Activated T-helper 1 cell treated with anti-CD3 and anti-CD28 coated beads, Interleukin-12 subunit alpha, Interleukin-12 subunit beta, Interleukin-2, Interleukin-4 antibody, amounts not matched to agents 30 ng/mL and 10 ng/mL and 1 ng/mL, durations not matched to agents 14 hours and 24 hours and 36 hours (primary cell): ENCODE data around the gene DPH2. TPM values are rescaled to one million over a fixed set of nuclear protein-coding genes. Genes with fewer than 3 reads are reported as not detected.

ENCODE experiments used
- DNase-seq: peaks from one replicate; pipeline ENCODE4 v3.0.0; 2021; ENCODE audit warnings: low spot score
- H3K27ac Mint-ChIP-seq: one replicate; pipeline ENCODE4 v1.8.0; 2021; ENCODE audit warnings: mild to moderate bottlenecking, mixed read lengths
- H3K27me3 Mint-ChIP-seq: one replicate; pipeline ENCODE4 v1.8.0; 2022; ENCODE audit warnings: mild to moderate bottlenecking, moderate library complexity, mixed read lengths; ENCODE audit not compliant: insufficient read depth
- H3K36me3 Mint-ChIP-seq: one replicate; pipeline ENCODE4 v1.8.0; 2021; ENCODE audit warnings: low read depth, mixed read lengths
- H3K4me1 Mint-ChIP-seq: one replicate; pipeline ENCODE4 v1.8.0; 2021; ENCODE audit warnings: low read depth, mixed read lengths
- H3K4me3 Mint-ChIP-seq: one replicate; pipeline ENCODE4 v1.8.0; 2021; ENCODE audit warnings: mild to moderate bottlenecking, moderate library complexity, mixed read lengths
- H3K9me3 Mint-ChIP-seq: one replicate; pipeline ENCODE4 v1.8.0; 2021; ENCODE audit warnings: mixed read lengths
- intact Hi-C: fragments of 100-400 bp; cut with micrococcal nuclease; formaldehyde crosslinking; loops from one replicate; pipeline ENCODE4 v1.15.1; 2024
- total RNA-seq: library from RNA; stranded (reverse); gene quantifications from 2 replicates; pipeline ENCODE4 v1.2.3, GENCODE V29; 2022

Gene DPH2
- total RNA-seq, 1 donor from 2014 or later, result 74.8 TPM

DNA sequence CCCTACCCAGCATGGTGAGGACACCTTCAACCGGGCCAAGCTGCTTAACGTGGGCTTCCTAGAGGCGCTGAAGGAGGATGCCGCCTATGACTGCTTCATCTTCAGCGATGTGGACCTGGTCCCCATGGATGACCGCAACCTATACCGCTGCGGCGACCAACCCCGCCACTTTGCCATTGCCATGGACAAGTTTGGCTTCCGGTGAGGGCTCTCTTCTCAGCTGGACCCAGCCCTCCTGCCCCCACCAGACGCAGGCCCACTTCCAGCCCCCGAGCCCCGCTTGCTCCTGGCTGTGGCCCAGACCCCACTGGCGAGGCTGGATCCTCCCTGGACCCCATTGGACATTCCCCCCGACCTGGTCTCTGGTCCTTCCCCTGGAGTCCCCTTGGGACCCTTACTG lies 15.0 kb downstream of the DPH2 start:
- Mint-ChIP-seq H3K27ac (no peak overlapping the region), H3K9me3 (no peaks in the 10 kb centered on the region), H3K4me1 (peaks cover 10% of the 10 kb centered on the region), H3K36me3 (peaks cover 7% of the 10 kb centered on the region), H3K4me3 (no peak overlapping the region), H3K27me3 (no peaks in the 10 kb centered on the region)
- no peak for DNase-seq
- intact Hi-C loops, result no loop called here

DNA sequence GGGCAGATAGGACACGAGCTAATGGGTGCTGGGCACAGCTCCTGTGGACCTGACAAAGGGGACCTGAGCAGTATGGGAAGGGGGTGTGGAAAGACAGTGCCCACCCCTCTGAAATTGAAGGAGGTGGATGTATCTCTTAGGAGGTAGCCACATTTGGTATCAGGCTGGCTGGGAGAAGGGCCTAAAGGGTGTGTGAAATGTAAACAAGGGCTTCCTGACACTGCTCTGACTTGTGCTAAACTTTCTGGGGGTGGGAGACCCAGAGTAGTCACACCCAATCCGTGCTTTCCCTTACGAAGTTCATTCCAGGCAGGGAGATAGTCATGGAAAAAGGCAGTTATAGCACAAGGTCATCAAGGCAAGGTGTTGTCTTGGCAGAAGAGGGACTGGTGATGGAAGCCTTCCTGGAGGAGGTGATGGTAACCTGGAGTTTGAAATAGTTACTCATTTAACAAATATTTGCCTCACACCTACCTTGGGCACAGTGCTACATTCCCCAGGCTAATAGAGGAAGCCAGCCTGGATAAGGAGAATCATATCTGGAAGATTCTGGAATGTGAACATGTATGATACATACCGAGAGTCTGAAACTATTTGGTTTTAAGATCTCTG lies 16.3 kb downstream of the DPH2 start:
- H3K4me3 Mint-ChIP-seq, result no peak overlapping the region
- H3K36me3 Mint-ChIP-seq, result peaks cover 6% of the 10 kb centered on the region
- no peaks in the 10 kb centered on the region for H3K4me1 Mint-ChIP-seq
- H3K27me3 Mint-ChIP-seq, result no peaks in the 10 kb centered on the region
- no peaks in the 10 kb centered on the region for H3K9me3 Mint-ChIP-seq
- H3K27ac Mint-ChIP-seq, result no peak overlapping the region
- intact Hi-C loops, result no loop called here
- DNase-seq, result no peak

DNA sequence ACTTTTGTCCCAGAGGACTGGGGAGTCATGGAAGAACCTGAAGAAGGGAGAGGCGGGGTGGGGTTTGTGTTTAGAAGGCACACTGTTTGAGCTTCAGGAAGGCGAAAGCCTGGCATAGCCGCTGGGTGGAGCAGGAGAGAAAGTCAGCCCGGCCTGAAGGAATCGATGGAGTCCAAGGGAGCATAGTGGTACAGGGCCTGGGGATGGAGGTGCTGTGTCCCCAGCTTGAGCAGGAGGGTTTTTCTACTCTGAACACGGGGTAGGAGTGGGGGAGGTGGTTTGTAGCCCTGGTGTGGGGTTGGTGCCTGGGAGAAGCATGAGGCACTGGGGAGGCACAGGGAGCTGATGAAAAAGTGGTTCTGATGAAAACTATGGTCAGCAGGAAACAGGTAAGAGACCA lies 16.9 kb downstream of the DPH2 start:
- no peaks in the 10 kb centered on the region for H3K4me1 Mint-ChIP-seq
- intact Hi-C loops, result no loop called here
- no peaks in the 10 kb centered on the region for H3K27me3 Mint-ChIP-seq
- H3K36me3 Mint-ChIP-seq, result peaks cover 6% of the 10 kb centered on the region
- no peak overlapping the region for H3K27ac Mint-ChIP-seq
- DNase-seq, result no peak
- H3K4me3 Mint-ChIP-seq, result no peak overlapping the region
- no peaks in the 10 kb centered on the region for H3K9me3 Mint-ChIP-seq

DNA sequence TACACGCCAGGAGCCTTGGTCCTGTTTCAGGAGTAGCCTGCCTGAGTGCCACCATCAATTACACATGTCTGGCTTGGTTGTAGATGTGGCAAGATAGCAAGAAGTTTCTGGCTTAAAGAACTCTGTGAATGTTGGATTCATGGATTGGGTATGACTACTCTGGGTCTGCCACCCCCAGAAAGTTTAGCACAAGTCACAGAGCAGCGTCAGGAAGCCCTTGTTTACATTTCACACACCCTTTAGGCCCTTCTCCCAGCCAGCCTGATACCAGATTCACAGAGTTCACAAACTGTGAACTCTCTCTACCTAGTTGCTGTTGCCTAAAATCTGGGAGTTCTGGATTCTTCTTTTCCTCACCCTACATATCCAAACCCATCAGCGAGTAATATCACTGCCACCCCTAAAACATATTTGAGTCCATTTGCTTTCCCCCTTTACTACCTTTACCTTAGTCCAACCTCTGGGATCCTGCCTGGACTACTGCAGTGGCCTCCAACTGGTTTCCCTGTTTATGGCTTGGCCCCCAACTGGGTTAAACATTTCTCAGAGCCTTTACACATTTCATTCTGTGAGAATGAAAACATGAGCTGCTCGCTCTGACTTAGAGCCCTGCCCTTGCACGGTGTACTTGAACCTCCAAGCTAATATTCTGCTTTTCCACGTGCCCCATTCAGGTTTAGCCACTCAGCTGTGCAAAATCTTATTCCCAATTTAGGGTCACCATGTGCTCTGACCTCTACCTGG lies 17.5 kb downstream of the DPH2 start:
- no peak for DNase-seq
- Mint-ChIP-seq H3K9me3 (no peaks in the 10 kb centered on the region), H3K27ac (no peak overlapping the region), H3K4me3 (no peak overlapping the region), H3K4me1 (peaks cover 5% of the 10 kb centered on the region), H3K27me3 (no peaks in the 10 kb centered on the region), H3K36me3 (peaks cover 3% of the 10 kb centered on the region)
- intact Hi-C loops, result no loop called here

DNA sequence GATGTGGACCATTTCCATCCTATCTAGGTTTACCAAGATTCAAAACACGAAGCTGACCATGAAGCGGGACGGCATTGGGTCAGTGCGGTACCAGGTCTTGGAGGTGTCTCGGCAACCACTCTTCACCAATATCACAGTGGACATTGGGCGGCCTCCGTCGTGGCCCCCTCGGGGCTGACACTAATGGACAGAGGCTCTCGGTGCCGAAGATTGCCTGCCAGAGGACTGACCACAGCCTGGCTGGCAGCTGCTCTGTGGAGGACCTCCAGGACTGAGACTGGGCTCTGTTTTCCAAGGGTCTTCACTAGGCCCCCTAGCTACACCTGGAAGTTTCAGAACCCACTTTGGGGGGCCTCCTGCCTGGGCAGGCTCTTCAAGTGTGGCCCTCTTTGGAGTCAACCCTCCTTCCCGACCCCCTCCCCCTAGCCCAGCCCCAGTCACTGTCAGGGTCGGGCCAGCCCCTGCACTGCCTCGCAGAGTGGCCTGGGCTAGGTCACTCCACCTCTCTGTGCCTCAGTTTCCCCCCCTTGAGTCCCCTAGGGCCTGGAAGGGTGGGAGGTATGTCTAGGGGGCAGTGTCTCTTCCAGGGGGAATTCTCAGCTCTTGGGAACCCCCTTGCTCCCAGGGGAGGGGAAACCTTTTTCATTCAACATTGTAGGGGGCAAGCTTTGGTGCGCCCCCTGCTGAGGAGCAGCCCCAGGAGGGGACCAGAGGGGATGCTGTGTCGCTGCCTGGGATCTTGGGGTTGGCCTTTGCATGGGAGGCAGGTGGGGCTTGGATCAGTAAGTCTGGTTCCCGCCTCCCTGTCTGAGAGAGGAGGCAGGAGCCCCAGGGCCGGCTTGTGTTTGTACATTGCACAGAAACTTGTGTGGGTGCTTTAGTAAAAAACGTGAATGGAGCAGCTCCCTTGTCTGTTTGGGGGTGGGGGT lies 20.7 kb downstream of the DPH2 start:
- H3K9me3 Mint-ChIP-seq, result no peaks in the 10 kb centered on the region
- H3K36me3 Mint-ChIP-seq, result peaks cover 5% of the 10 kb centered on the region
- no peak overlapping the region for H3K27ac Mint-ChIP-seq
- H3K27me3 Mint-ChIP-seq, result no peaks in the 10 kb centered on the region
- intact Hi-C loops, result loop anchor here (1.0 kb wide), 4 partner anchors 16 to 283 kb away; partner anchors contain the start of genes ATP6V0B, IPO13 and ST3GAL3
- no peak for DNase-seq
- H3K4me1 Mint-ChIP-seq, result peaks cover 13% of the 10 kb centered on the region
- H3K4me3 Mint-ChIP-seq, result peak overlapping the region; percentile 91

DNA sequence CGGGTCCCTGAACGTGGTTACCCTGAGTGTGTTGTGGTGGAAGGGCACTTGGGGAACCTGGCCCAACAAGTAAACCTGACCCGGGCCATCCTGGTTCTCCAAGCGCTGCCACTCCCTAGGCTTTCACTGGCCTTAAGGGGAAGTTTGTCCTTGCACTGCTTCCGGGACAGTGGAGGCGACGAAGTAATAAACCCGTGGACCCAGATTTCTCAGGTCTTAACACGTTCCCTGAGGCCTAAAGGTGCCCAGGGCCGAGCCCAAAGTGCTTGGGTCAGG lies 21.3 kb downstream of the DPH2 start:
- DNase-seq, result no peak
- Mint-ChIP-seq H3K4me3 (peak overlapping the region; percentile 91), H3K36me3 (peaks cover 3% of the 10 kb centered on the region), H3K4me1 (peaks cover 13% of the 10 kb centered on the region), H3K27me3 (no peaks in the 10 kb centered on the region), H3K9me3 (no peaks in the 10 kb centered on the region), H3K27ac (peak overlapping the region; percentile 82)
- intact Hi-C loops, result loop anchor here (1.0 kb wide), 4 partner anchors 17 to 284 kb away; partner anchors contain the start of genes ATP6V0B, IPO13 and ST3GAL3

DNA sequence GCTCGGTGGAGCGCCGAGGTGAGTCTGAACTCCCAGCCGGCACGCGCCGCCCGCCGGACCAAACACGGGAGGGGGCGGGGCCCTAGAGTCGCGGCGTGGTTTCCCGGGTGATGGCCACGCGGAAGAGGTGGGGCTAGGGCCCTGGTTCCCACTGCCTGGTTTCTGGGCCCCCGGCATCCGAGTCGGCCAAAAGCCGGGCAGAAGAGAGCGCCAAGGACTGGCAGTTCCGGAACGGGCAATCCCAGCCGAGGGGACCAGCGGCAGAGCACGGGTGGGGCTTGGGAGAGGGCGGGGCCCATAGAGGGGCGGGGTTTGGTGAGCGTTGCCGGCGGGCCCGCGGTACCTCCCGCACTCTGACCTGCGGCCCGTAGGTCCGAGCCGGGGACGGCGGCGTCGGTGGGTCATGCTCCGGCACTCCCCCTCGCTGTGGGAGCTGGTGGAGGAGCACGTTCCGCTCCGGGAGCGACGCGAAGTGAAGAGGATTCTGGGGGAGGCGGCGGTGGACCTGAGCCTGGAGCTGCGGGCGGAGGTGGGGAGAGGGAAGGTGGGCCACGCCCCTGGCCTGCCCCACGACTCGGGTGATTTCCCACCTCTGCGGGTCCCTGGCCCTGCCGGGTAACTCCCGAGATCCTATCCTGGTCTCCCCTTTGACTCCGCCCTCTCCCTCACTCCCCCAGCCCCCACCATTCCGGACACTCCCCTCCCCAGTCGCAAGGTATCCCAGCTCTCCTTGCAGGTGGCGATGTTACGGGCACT lies 21.8 kb downstream of the DPH2 start, which contains the start of gene CCDC24:
Gene CCDC24, plus strand, starts transcription at position 124 of the 756 bp plus-strand sequence. Its CDS starts 280 bp downstream, at position 404.
- H3K27ac Mint-ChIP-seq, result peak within 1 kb of the TSS; percentile 82
- H3K4me1 Mint-ChIP-seq, result peaks cover 13% of the 10 kb centered on the region
- H3K27me3 Mint-ChIP-seq, result no peaks in the 10 kb centered on the region
- H3K9me3 Mint-ChIP-seq, result no peaks in the 10 kb centered on the region
- peak; percentile 74 for DNase-seq
- peaks cover 3% of the 10 kb centered on the region for H3K36me3 Mint-ChIP-seq
- peak within 1 kb of the TSS; percentile 91 for H3K4me3 Mint-ChIP-seq
- intact Hi-C loops, result loop anchor here (1.0 kb wide), 4 partner anchors 17 to 284 kb away; partner anchors contain the start of genes ATP6V0B, IPO13 and ST3GAL3

DNA sequence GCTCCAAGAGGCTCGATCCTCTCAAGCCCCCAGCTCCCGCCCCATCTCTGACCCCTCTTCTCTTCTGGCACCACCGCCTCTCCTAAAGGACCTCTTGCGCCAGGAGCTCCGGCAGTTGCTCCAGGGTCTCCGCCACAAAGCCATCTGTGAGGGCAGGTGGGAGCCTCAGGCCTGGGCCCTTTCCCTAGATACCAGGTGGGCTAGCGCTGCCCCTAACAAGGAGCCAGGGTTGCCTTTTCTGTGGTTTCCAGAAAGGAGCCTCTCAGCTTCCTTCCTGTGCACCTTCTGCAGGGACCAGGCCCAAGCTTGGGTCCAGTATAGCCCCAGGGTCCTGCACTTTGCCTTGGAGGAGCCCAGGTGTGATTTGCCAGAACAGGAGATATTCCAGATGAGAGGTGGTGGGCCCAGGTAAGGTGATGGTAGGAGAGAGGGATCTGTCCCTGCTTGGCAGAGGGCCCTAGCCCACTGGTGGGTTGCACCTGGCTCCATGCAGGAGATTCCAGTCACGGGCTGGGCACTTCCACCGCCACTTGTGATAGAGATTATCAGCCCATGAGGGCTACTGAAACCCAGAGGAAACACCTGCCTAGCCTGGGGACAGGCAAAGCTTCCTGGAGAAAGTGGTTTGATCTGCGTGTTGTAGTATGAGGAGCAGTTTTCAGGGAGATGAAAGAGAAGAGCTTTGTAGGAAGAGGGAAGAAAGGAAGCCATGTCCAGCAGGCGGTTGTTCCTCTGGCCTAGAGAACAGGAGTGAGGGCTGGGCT lies 22.6 kb downstream of the DPH2 start:
- peak overlapping the region; percentile 91 for H3K4me3 Mint-ChIP-seq
- H3K4me1 Mint-ChIP-seq, result peaks cover 13% of the 10 kb centered on the region
- peak overlapping the region; percentile 78 for H3K27ac Mint-ChIP-seq
- H3K27me3 Mint-ChIP-seq, result no peaks in the 10 kb centered on the region
- DNase-seq, result no peak
- intact Hi-C loops, result no loop called here
- peaks cover 3% of the 10 kb centered on the region for H3K36me3 Mint-ChIP-seq
- H3K9me3 Mint-ChIP-seq, result no peaks in the 10 kb centered on the region

DNA sequence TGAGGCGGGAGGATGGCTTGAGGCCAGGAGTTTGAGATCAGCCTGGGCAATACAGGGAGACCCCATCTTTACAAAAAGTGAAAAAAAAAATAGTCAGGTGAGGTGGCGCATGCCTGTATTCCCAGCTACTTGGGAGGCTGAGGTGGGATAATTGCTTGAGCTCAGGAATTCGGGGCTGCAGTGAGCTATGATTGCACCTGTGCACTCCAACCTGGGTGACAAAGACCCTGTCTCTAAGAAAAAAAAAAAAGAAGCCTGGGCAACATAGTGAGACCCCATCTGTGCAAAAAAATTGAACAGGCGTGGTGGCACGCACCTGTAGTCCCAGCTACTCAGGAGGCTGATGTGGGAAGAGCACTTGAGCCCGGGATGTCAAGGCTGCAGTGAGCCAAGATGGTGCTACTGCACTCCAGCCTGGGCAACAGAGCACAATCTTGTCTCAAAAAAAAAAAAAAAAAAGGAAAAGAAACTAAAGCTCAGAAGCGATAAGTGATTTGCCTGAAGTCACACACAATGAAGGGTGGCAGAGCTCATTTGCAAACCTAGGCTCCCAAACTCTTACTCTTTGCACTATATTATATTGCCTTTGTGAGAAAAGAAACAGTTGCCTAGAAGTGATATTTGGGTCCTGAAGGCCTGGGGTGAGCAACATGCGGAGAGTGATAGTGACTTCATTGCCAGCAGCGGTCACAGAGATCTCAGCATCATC lies 23.6 kb downstream of the DPH2 start:
- Mint-ChIP-seq H3K36me3 (peaks cover 3% of the 10 kb centered on the region), H3K27ac (no peak overlapping the region), H3K4me3 (peak overlapping the region; percentile 91), H3K9me3 (no peaks in the 10 kb centered on the region), H3K4me1 (peaks cover 13% of the 10 kb centered on the region), H3K27me3 (no peaks in the 10 kb centered on the region)
- DNase-seq, result no peak
- intact Hi-C loops, result no loop called here

DNA sequence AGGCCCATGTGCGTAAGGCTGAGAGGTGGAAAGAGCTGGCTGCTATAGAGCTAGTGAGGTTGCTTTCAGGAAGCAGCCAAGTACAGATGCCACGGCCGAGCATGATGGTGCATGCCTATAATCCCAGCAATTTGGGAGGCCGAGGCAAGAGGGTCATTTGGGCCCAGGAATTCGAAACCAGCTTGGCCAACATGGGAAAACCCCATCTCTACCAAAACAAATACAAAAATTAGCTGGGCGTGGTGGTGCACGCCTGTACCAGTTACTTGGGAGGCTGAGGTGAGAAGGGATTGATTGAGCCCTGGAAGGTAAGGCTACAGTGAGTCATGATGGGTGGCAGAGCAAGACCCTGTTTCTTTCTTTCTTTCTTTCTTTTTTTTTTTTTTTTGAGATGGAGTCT lies 24.3 kb downstream of the DPH2 start:
- intact Hi-C loops, result no loop called here
- H3K4me1 Mint-ChIP-seq, result peaks cover 13% of the 10 kb centered on the region
- DNase-seq, result no peak
- no peak overlapping the region for H3K4me3 Mint-ChIP-seq
- H3K27ac Mint-ChIP-seq, result no peak overlapping the region
- no peaks in the 10 kb centered on the region for H3K27me3 Mint-ChIP-seq
- peaks cover 3% of the 10 kb centered on the region for H3K36me3 Mint-ChIP-seq
- no peaks in the 10 kb centered on the region for H3K9me3 Mint-ChIP-seq
